PC-9 (cell line): Measurements from ENCODE around the gene RBM26. TPM values are rescaled to one million over a fixed set of nuclear protein-coding genes. Genes with fewer than 3 reads are reported as not detected.

ENCODE experiments used
- BruUV-seq: library from RNA; stranded (reverse); fragments of 400-500 nt; replicated peaks from 2 replicates; lab custom pipeline; 2021; lab: Mats Ljungman, UMichigan
- CTCF ChIA-PET: fragments of 300-600 bp; sonication (Branson Sonifier 250); formaldehyde crosslinking; loops from one replicate; lab custom pipeline; 2022; ENCODE audit warnings: antibody characterized with exemption; lab: Charles Lee
- POLR2A ChIA-PET: fragments of 300-600 bp; sonication (Branson Sonifier 250); formaldehyde crosslinking; loops from one replicate; lab custom pipeline; 2022; ENCODE audit warnings: antibody characterized with exemption; ENCODE audit not compliant: unreplicated experiment; lab: Charles Lee
- DNase-seq, 2 experiments: peaks; one replicate each; pipeline versions ENCODE4 v3.0.0 to v3.0.0-alpha.2; 2015 to 2022; ENCODE audit warnings: mixed read lengths in 1 of 2
- H2AFZ ChIP-seq: fragments of 200-600 bp; sonication (generic); 2 replicates; pipeline ENCODE4 v1.8.1; 2017; ENCODE audit warnings: antibody characterized with exemption
- H3F3A ChIP-seq: fragments of 200-600 bp; sonication (generic); 2 replicates; pipeline ENCODE4 v1.8.1; 2017; ENCODE audit warnings: antibody characterized with exemption, mild to moderate bottlenecking, low read depth; ENCODE audit not compliant: insufficient read depth
- H3K27ac ChIP-seq: fragments of 200-600 bp; sonication (generic); 2 replicates; pipeline ENCODE4 v1.6.1; 2016; ENCODE audit warnings: mixed run types
- H3K27me3 ChIP-seq: fragments of 200-600 bp; sonication (generic); 2 replicates; pipeline ENCODE4 v1.6.1; 2016; ENCODE audit warnings: low read depth, mixed run types; ENCODE audit not compliant: insufficient read depth
- H3K36me3 ChIP-seq: fragments of 200-600 bp; sonication (generic); 2 replicates; pipeline ENCODE4 v1.6.1; 2016; ENCODE audit warnings: low read depth, mixed run types
- H3K4me1 ChIP-seq: fragments of 200-600 bp; sonication (generic); replicated peaks from 2 replicates; pipeline ENCODE4 v1.6.1; 2016; ENCODE audit warnings: mixed run types; ENCODE audit not compliant: insufficient read depth
- H3K4me2 ChIP-seq: fragments of 200-600 bp; sonication (generic); 2 replicates; pipeline ENCODE4 v1.6.1; 2017; ENCODE audit warnings: mixed run types
- H3K4me3 ChIP-seq: fragments of 200-600 bp; sonication (generic); 2 replicates; pipeline ENCODE4 v1.6.1; 2016; ENCODE audit warnings: mixed run types
- H3K79me2 ChIP-seq: fragments of 200-600 bp; sonication (generic); 2 replicates; pipeline ENCODE4 v1.6.1; 2017; ENCODE audit warnings: low read depth, mixed run types
- H3K9me2 ChIP-seq: fragments of 200-600 bp; sonication (generic); 2 replicates; pipeline ENCODE4 v1.8.1; 2017; ENCODE audit warnings: mild to moderate bottlenecking; ENCODE audit not compliant: insufficient read depth
- H3K9me3 ChIP-seq: fragments of 200-600 bp; sonication (generic); 2 replicates; pipeline ENCODE4 v1.8.1; 2016; ENCODE audit warnings: low read depth; ENCODE audit not compliant: insufficient read depth
- H4K20me1 ChIP-seq: fragments of 200-600 bp; sonication (generic); 2 replicates; pipeline ENCODE4 v1.8.1; 2017; ENCODE audit not compliant: insufficient read depth
- CTCF ChIP-seq: fragments of 200-600 bp; sonication (generic); conservative IDR thresholded peaks from 2 replicates; pipeline ENCODE4 v1.6.1; 2017; ENCODE audit warnings: mixed run types, antibody characterized with exemption, mild to moderate bottlenecking, moderate library complexity
- EZH2 ChIP-seq: fragments of 200-600 bp; sonication (generic); IDR thresholded peaks from 2 replicates; pipeline ENCODE4 v1.8.0; 2017; ENCODE audit warnings: antibody characterized with exemption, low read depth
- intact Hi-C: fragments of 100-400 bp; cut with micrococcal nuclease; formaldehyde crosslinking; loops from one replicate; pipeline ENCODE4 v1.10.0; 2022; ENCODE audit not compliant: unreplicated experiment
- total RNA-seq: library from RNA; stranded (reverse); gene quantifications from 2 replicates; pipeline ENCODE4 v1.2.3, GENCODE V29; 2021

Gene RBM26
- total RNA-seq, 1 experiment from 2014 or later = 40.4 TPM

GRCh38 chr13:79361299-79361698 is 44.8 kb downstream of the RBM26 start:
- Histone ChIP-seq H3K36me3 (peaks cover 56% of the 10 kb centered on the region), H3K79me2 (no peaks in the 10 kb centered on the region), H3K9me3 (no peaks in the 10 kb centered on the region), H4K20me1 (peaks cover 3% of the 10 kb centered on the region; the same call in 1 of the 2 replicates), H3K27me3 (no peaks in the 10 kb centered on the region), H3K4me1 (no peaks in the 10 kb centered on the region), H3K4me3 (no peak overlapping the region), H2AFZ (no peak overlapping the region), H3K27ac (no peak overlapping the region), H3K4me2 (no peak overlapping the region), H3F3A (peaks cover 3% of the 10 kb centered on the region; the same call in 1 of the 2 replicates), H3K9me2 (no peaks in the 10 kb centered on the region)
- CTCF ChIA-PET = no interaction called here
- POLR2A ChIA-PET = no interaction called here
- BruUV-seq = no TSS peak
- no peak for TF ChIP-seq CTCF
- TF ChIP-seq EZH2 = no peak
- DNase-seq = no peak
- intact Hi-C loops = no loop called here

- Histone ChIP-seq H3K27ac (no peak overlapping the region), H3K36me3 (peaks cover 53% of the 10 kb centered on the region), H2AFZ (no peak overlapping the region), H3K4me2 (no peak overlapping the region), H3K9me2 (no peaks in the 10 kb centered on the region), H3F3A (peaks cover 7% of the 10 kb centered on the region; the same call in 1 of the 2 replicates), H3K4me3 (no peak overlapping the region), H3K4me1 (no peaks in the 10 kb centered on the region), H4K20me1 (0 out of 2 replicates have a peak, but pooled peaks cover under 1% of the 10 kb centered on the region), H3K27me3 (no peaks in the 10 kb centered on the region), H3K79me2 (no peaks in the 10 kb centered on the region), H3K9me3 (no peaks in the 10 kb centered on the region)
- BruUV-seq = no TSS peak
- POLR2A ChIA-PET = no interaction called here
- CTCF ChIA-PET = no interaction called here
- no peak for DNase-seq
- TF ChIP-seq CTCF = no peak
- no peak for TF ChIP-seq EZH2
- intact Hi-C loops = no loop called here
These were observed 46.0 kb downstream of the RBM26 start for GRCh38 chr13:79360095-79360494.

- BruUV-seq = no TSS peak
- TF ChIP-seq EZH2 = no peak
- CTCF ChIA-PET = no interaction called here
- H3K79me2 ChIP-seq = no peaks in the 10 kb centered on the region
- no peak for DNase-seq
- intact Hi-C loops = no loop called here
- H3K9me3 ChIP-seq = no peaks in the 10 kb centered on the region
- H2AFZ ChIP-seq = no peak overlapping the region
- no peak overlapping the region for H3K4me2 ChIP-seq
- peaks cover 3% of the 10 kb centered on the region; the same call in 1 of the 2 replicates for H4K20me1 ChIP-seq
- no peak overlapping the region for H3K4me3 ChIP-seq
- H3K27me3 ChIP-seq = no peaks in the 10 kb centered on the region
- no peaks in the 10 kb centered on the region for H3K9me2 ChIP-seq
- peaks cover 56% of the 10 kb centered on the region for H3K36me3 ChIP-seq
- no peak overlapping the region for H3K27ac ChIP-seq
- no peaks in the 10 kb centered on the region for H3K4me1 ChIP-seq
- H3F3A ChIP-seq = peaks cover 7% of the 10 kb centered on the region; the same call in 1 of the 2 replicates
- POLR2A ChIA-PET = no interaction called here
These were observed 47.0 kb downstream of the RBM26 start for GRCh38 chr13:79359064-79359463.

DNA sequence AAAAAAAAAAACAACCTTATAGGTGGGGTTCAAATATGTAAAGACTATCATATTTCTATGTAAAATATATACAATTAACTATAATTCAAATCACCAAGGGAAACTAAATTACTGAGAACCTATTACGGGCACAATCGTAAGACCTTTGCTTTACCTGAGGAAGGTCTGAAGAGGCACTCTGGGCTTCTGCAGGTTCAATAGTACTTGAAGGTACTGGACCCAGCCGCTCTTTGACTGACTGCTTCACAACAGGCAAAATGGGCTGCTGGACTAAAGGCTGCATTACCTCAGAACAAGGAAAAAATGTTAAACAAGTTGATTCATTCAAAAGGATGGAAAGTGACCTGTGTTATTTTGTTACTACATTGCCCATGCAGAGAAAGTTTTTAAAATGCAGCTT is 51.8 kb downstream of the RBM26 start:
- Histone ChIP-seq H3K4me2 (no peak overlapping the region), H4K20me1 (peaks cover 8% of the 10 kb centered on the region), H3K79me2 (no peaks in the 10 kb centered on the region), H3K36me3 (peaks cover 42% of the 10 kb centered on the region), H3F3A (peaks cover 11% of the 10 kb centered on the region), H3K9me2 (no peaks in the 10 kb centered on the region), H3K9me3 (no peaks in the 10 kb centered on the region), H2AFZ (no peak overlapping the region), H3K4me1 (no peaks in the 10 kb centered on the region), H3K4me3 (no peak overlapping the region), H3K27ac (no peak overlapping the region), H3K27me3 (no peaks in the 10 kb centered on the region)
- POLR2A ChIA-PET = no interaction called here
- BruUV-seq = no TSS peak
- CTCF ChIA-PET = no interaction called here
- intact Hi-C loops = no loop called here
- DNase-seq = no peak
- TF ChIP-seq CTCF = no peak
- TF ChIP-seq EZH2 = no peak
